ENCODE measurements around the gene TRO. TPM values are rescaled to one million over a fixed set of nuclear protein-coding genes. Genes with fewer than 3 reads are reported as not detected.

TRO gene
- total and polyA plus RNA-seq, 10 of the 15 experiments (the other 5 are each of a cell fraction or from before 2014, with no cell fraction given), result 0.02 to 1.0 (median 0.35) TPM; not detected in 7

DNA sequence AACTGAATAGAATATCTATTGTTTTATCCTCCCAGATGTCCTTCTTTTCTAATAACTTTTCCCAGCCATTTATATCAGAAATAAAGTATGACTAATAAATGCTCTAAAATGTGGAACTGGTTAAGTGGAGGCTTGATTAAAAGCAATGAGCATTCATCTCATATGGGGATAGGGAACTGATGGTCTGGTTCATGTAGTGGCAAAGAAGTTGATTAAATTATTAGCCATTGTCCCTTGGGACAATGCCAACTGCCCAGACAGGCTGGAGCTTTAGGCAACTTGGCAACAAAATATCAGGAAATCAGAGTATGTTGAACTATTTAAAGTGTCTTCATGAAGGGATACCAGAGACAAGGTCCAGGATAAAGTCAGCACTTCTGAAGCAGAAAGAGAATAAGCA is 24.2 kb downstream of the TRO start (continued):
- TF ChIP-seq HCFC1 (IDR thresholded peaks at IDR 0.05; ENCODE audit: low read length) (no peak), PAX5 (IDR thresholded peaks at IDR 0.05; ENCODE audit: borderline replicate concordance, low read depth, low read length) (no peak)

DNA sequence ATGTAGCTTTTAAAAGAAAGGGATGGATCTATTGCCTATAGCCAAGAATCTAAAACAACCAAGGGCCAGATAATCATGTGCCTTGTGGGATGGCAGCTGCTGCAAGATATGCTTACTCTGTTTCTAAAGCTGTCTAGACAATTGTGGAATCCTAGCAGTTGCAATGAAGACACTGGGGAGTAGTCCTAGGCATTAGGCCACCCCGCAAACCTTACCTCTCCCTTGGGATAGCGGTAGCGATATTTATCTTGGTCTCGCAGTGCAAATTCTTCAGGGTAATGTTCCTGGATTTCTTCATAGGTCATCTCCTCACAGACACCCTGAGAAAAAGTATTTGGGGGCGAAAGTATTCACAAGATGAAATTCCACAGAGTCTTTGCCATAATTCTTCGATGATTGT is 24.6 kb downstream of the TRO start:
- RAD21 ChIA-PET (ENCODE audit: unreplicated experiment), result no interaction called here
- no peak for ATAC-seq
- in situ Hi-C loops (cut with MboI), result no loop called here
- no peaks in the 10 kb centered on the region for H3K9me3 ChIP-seq (replicated peaks; ENCODE audit: control insufficient read depth, insufficient read depth, low read length)
- POLR2A ChIA-PET, result no interaction called here
- WGBS (ENCODE audit: insufficient coverage, insufficient replicate concordance, low lambda C conversion rate, missing lambda C conversion rate), result 45% methylated on average over 6 of the region's 6 CpGs
- no TSS peak for BruUV-seq (replicated peaks)
- intact Hi-C loops (cut with micrococcal nuclease; ENCODE audit: unreplicated experiment), result no loop called here
- SMC1A ChIA-PET (ENCODE audit: uncharacterized antibody, unreplicated experiment), result no interaction called here
- no peaks in the 10 kb centered on the region for H3K79me2 ChIP-seq (ENCODE audit: control insufficient read depth, insufficient read depth, low read length)
- H3K4me3 ChIP-seq, result no peak overlapping the region
- no peaks in the 10 kb centered on the region for H3K36me3 ChIP-seq (ENCODE audit: control insufficient read depth in 2 of 2, insufficient read depth in 2 of 2, low read length in 1 of 2)
- no peaks in the 10 kb centered on the region for H3K4me1 ChIP-seq (ENCODE audit: control insufficient read depth, insufficient read depth, low read length)
- CTCF ChIA-PET, result no interaction called here
- H3K27me3 ChIP-seq (replicated peaks in 1 of 2; ENCODE audit: control insufficient read depth in 2 of 2, insufficient read depth in 2 of 2, low read length in 1 of 2), result no peaks in the 10 kb centered on the region
- no peak overlapping the region for H3K9ac ChIP-seq (ENCODE audit: control insufficient read depth, insufficient read depth, low read length)
- no peak for FAIRE-seq
- H4K20me1 ChIP-seq (ENCODE audit: control insufficient read depth, insufficient read depth), result no peaks in the 10 kb centered on the region
- no peak overlapping the region for H2AFZ ChIP-seq (ENCODE audit: control insufficient read depth, low read depth, low read length)
- TF ChIP-seq SMAD5 (IDR thresholded peaks at IDR 0.05; ENCODE audit: low read depth) (no peak), SIN3A (IDR thresholded peaks at IDR 0.05; ENCODE audit: low read depth, low read length) (no peak), PAX8 (IDR thresholded peaks at IDR 0.05) (no peak)
- H3K27ac ChIP-seq (ENCODE audit: control insufficient read depth, insufficient read depth), result no peak overlapping the region
- H3K4me2 ChIP-seq (ENCODE audit: control insufficient read depth, insufficient read depth), result no peak overlapping the region
- no peak for DNase-seq (ENCODE audit: low read depth, low spot score)

DNA sequence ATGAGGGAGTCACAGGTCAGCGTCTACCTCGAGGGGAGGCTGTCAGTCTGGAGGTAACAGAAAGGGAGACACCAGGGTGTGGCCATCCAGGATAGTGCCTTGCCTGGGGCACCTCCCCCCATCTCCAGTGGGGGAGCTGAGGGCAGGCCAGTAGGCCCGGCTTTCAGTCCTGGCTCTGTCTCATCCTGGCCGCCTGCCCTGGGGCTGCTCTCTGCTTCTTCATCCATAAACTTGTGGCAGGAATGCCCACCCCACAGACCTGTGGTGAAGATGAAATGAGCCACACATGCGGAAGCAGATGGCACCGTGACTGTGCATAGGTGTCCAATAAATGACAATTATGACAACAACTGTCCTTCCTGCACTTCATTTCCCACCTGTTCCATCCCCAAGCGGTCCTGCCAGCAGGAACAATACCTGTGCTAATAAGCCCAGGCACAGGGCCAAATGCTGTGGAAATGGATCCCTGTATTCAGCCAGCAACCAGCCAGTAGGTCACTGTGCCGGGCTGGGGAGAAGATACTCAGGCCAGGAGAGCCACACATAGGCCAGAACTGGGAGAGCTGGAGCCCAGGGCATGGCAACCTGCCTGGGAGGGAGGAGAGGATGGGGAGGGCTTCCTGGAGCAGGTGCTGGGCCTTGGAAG is 30.2 kb downstream of the TRO start:
- no TSS peak for BruUV-seq (replicated peaks)
- ATAC-seq, result no peak
- TF ChIP-seq FOXK2 (IDR thresholded peaks at IDR 0.05) (no peak), NFYA (IDR thresholded peaks at IDR 0.05; ENCODE audit: borderline replicate concordance, low read depth, low read length) (no peak), RELA (IDR thresholded peaks at IDR 0.05; ENCODE audit: borderline replicate concordance, partially characterized antibody) (no peak), DPF2 (IDR thresholded peaks at IDR 0.05) (no peak), MXI1 (IDR thresholded peaks at IDR 0.05; ENCODE audit: low read depth, low read length) (no peak)
- TF ChIP-seq, protein P1, sequence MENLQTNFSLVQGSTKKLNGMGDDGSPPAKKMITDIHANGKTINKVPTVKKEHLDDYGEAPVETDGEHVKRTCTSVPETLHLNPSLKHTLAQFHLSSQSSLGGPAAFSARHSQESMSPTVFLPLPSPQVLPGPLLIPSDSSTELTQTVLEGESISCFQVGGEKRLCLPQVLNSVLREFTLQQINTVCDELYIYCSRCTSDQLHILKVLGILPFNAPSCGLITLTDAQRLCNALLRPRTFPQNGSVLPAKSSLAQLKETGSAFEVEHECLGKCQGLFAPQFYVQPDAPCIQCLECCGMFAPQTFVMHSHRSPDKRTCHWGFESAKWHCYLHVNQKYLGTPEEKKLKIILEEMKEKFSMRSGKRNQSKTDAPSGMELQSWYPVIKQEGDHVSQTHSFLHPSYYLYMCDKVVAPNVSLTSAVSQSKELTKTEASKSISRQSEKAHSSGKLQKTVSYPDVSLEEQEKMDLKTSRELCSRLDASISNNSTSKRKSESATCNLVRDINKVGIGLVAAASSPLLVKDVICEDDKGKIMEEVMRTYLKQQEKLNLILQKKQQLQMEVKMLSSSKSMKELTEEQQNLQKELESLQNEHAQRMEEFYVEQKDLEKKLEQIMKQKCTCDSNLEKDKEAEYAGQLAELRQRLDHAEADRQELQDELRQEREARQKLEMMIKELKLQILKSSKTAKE (IDR thresholded peaks at IDR 0.05; ENCODE audit: low read depth, poor library complexity, severe bottlenecking), result no peak
- TF ChIP-seq, protein P2, sequence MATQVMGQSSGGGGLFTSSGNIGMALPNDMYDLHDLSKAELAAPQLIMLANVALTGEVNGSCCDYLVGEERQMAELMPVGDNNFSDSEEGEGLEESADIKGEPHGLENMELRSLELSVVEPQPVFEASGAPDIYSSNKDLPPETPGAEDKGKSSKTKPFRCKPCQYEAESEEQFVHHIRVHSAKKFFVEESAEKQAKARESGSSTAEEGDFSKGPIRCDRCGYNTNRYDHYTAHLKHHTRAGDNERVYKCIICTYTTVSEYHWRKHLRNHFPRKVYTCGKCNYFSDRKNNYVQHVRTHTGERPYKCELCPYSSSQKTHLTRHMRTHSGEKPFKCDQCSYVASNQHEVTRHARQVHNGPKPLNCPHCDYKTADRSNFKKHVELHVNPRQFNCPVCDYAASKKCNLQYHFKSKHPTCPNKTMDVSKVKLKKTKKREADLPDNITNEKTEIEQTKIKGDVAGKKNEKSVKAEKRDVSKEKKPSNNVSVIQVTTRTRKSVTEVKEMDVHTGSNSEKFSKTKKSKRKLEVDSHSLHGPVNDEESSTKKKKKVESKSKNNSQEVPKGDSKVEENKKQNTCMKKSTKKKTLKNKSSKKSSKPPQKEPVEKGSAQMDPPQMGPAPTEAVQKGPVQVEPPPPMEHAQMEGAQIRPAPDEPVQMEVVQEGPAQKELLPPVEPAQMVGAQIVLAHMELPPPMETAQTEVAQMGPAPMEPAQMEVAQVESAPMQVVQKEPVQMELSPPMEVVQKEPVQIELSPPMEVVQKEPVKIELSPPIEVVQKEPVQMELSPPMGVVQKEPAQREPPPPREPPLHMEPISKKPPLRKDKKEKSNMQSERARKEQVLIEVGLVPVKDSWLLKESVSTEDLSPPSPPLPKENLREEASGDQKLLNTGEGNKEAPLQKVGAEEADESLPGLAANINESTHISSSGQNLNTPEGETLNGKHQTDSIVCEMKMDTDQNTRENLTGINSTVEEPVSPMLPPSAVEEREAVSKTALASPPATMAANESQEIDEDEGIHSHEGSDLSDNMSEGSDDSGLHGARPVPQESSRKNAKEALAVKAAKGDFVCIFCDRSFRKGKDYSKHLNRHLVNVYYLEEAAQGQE (IDR thresholded peaks at IDR 0.05; ENCODE audit: low read depth, low read length), result no peak

More for the DNA sequence above, 30.2 kb downstream of the TRO start:
- Histone ChIP-seq H3K9ac (ENCODE audit: control insufficient read depth, insufficient read depth, low read length) (no peak overlapping the region), H3K4me3 (no peak overlapping the region), H3K4me1 (ENCODE audit: control insufficient read depth, insufficient read depth, low read length) (no peaks in the 10 kb centered on the region), H3K4me2 (ENCODE audit: control insufficient read depth, insufficient read depth) (no peak overlapping the region), H3K27me3 (replicated peaks in 1 of 2; ENCODE audit: control insufficient read depth in 2 of 2, insufficient read depth in 2 of 2, low read length in 1 of 2) (no peaks in the 10 kb centered on the region), H4K20me1 (ENCODE audit: control insufficient read depth, insufficient read depth) (no peaks in the 10 kb centered on the region), H3K79me2 (ENCODE audit: control insufficient read depth, insufficient read depth, low read length) (no peaks in the 10 kb centered on the region), H3K9me3 (replicated peaks; ENCODE audit: control insufficient read depth, insufficient read depth, low read length) (no peaks in the 10 kb centered on the region), H3K27ac (ENCODE audit: control insufficient read depth, insufficient read depth) (no peak overlapping the region), H2AFZ (ENCODE audit: control insufficient read depth, low read depth, low read length) (no peak overlapping the region), H3K36me3 (ENCODE audit: control insufficient read depth in 2 of 2, insufficient read depth in 2 of 2, low read length in 1 of 2) (no peaks in the 10 kb centered on the region)
- POLR2A ChIA-PET, result no interaction called here
- no peak for FAIRE-seq
- no peak for DNase-seq (ENCODE audit: low read depth, low spot score)
- SMC1A ChIA-PET (ENCODE audit: uncharacterized antibody, unreplicated experiment), result no interaction called here
- intact Hi-C loops (cut with micrococcal nuclease; ENCODE audit: unreplicated experiment), result no loop called here
- 29% methylated on average over 8 of the region's 8 CpGs for WGBS (ENCODE audit: insufficient coverage, insufficient replicate concordance, low lambda C conversion rate, missing lambda C conversion rate)
- CTCF ChIA-PET, result no interaction called here
- RAD21 ChIA-PET (ENCODE audit: unreplicated experiment), result no interaction called here
- in situ Hi-C loops (cut with MboI), result no loop called here
